Activated naive CD8-positive, alpha-beta T cell treated with anti-CD3 and anti-CD28 coated beads, Interleukin-2, amount 50 U/mL, for 24 hours (primary cell): ENCODE data around the gene DNASE1L2.
A peak's percentile ranks its signal among the peaks of the same experiment; 100 is the strongest.

ENCODE experiments used
- ATAC-seq: fragments of 150-1000 bp; cut with Tn5 transposase; one replicate; pipeline ENCODE4 v1.10.0; 2021
- DNase-seq: peaks from one replicate; pipeline ENCODE4 v3.0.0; 2021
- H3K27ac Mint-ChIP-seq: one replicate; pipeline ENCODE4 v1.8.0; 2021; ENCODE audit warnings: mild to moderate bottlenecking, mixed read lengths
- H3K27me3 Mint-ChIP-seq: one replicate; pipeline ENCODE4 v1.8.0; 2021; ENCODE audit warnings: mixed read lengths
- H3K36me3 Mint-ChIP-seq: one replicate; pipeline ENCODE4 v1.8.0; 2021; ENCODE audit warnings: low read depth, mixed read lengths
- H3K4me1 Mint-ChIP-seq: one replicate; pipeline ENCODE4 v1.8.0; 2021; ENCODE audit warnings: mixed read lengths
- H3K4me3 Mint-ChIP-seq: one replicate; pipeline ENCODE4 v1.8.0; 2021; ENCODE audit warnings: mild to moderate bottlenecking, moderate library complexity, mixed read lengths
- H3K9me3 Mint-ChIP-seq: one replicate; pipeline ENCODE4 v1.8.0; 2021; ENCODE audit warnings: mixed read lengths

DNASE1L2 gene

GRCh38 chr16:2208772-2209171 is 27.5 kb upstream of the DNASE1L2 start:
- no peaks in the 10 kb centered on the region for H3K9me3 Mint-ChIP-seq
- H3K27me3 Mint-ChIP-seq, result no peaks in the 10 kb centered on the region
- peaks cover 33% of the 10 kb centered on the region for H3K36me3 Mint-ChIP-seq
- no peak for ATAC-seq
- DNase-seq, result no peak
- H3K27ac Mint-ChIP-seq, result no peak overlapping the region
- peaks cover 40% of the 10 kb centered on the region for H3K4me1 Mint-ChIP-seq
- H3K4me3 Mint-ChIP-seq, result no peak overlapping the region

DNA sequence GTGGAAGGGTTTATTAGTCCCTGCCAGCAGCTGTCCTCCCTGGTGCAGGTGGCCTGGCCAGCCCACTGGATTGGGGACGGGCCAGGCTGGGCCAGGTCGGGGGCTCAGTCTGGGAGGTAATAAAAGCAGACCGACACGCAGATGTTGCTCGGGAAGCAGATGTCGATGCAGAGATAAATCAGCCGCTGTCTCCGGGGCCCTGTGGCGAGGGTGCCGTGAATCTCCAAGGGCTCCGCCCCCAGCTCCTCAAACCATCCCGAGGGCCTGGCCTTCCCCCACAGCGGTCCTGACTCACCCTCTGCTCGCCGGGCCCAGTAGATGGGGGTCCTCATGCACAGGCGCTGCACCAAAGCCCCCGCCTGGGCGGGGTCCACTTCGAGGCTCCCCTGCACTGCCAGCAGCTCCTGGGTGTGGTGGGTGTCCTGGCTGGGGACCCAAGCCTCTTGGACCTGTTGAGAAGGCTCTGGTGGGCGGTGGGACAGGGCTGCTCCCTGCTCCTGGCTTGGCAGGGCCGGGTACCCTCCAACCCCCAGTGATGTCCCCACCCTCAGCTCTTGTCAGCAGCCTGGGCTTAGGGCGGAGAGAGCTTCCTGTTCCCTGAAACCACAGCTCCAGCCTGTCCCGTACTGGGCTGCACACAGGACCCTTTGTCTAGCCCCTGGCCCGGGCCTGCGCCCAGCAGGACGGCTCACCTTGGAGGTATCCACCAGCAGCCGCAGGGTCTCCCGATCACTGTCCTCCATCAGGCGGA is 26.8 kb upstream of the DNASE1L2 start:
- H3K36me3 Mint-ChIP-seq, result peaks cover 33% of the 10 kb centered on the region
- no peak for DNase-seq
- no peaks in the 10 kb centered on the region for H3K27me3 Mint-ChIP-seq
- no peak overlapping the region for H3K4me3 Mint-ChIP-seq
- H3K27ac Mint-ChIP-seq, result no peak overlapping the region
- no peak for ATAC-seq
- no peaks in the 10 kb centered on the region for H3K9me3 Mint-ChIP-seq
- H3K4me1 Mint-ChIP-seq, result peaks cover 35% of the 10 kb centered on the region

DNA sequence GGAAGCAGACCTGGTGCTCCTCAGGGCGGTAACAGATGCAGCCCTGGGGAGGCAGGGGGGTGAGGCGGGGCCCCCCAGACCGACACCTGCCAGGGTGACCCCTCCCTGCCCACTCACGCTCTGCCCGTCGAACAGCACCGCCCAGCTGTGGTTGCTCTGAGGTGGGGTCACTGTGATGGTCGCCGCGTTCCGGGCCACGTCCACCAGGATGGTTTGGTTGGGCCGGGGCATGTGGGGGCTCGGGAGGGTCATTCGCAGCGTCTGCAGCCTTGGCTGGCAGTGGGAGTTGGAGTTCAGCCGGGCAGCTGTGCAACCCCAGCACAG is 26.3 kb upstream of the DNASE1L2 start:
- no peak for DNase-seq
- no peaks in the 10 kb centered on the region for H3K27me3 Mint-ChIP-seq
- H3K9me3 Mint-ChIP-seq, result no peaks in the 10 kb centered on the region
- no peak overlapping the region for H3K4me3 Mint-ChIP-seq
- peaks cover 31% of the 10 kb centered on the region for H3K4me1 Mint-ChIP-seq
- H3K36me3 Mint-ChIP-seq, result peaks cover 33% of the 10 kb centered on the region
- no peak overlapping the region for H3K27ac Mint-ChIP-seq
- ATAC-seq, result no peak

DNA sequence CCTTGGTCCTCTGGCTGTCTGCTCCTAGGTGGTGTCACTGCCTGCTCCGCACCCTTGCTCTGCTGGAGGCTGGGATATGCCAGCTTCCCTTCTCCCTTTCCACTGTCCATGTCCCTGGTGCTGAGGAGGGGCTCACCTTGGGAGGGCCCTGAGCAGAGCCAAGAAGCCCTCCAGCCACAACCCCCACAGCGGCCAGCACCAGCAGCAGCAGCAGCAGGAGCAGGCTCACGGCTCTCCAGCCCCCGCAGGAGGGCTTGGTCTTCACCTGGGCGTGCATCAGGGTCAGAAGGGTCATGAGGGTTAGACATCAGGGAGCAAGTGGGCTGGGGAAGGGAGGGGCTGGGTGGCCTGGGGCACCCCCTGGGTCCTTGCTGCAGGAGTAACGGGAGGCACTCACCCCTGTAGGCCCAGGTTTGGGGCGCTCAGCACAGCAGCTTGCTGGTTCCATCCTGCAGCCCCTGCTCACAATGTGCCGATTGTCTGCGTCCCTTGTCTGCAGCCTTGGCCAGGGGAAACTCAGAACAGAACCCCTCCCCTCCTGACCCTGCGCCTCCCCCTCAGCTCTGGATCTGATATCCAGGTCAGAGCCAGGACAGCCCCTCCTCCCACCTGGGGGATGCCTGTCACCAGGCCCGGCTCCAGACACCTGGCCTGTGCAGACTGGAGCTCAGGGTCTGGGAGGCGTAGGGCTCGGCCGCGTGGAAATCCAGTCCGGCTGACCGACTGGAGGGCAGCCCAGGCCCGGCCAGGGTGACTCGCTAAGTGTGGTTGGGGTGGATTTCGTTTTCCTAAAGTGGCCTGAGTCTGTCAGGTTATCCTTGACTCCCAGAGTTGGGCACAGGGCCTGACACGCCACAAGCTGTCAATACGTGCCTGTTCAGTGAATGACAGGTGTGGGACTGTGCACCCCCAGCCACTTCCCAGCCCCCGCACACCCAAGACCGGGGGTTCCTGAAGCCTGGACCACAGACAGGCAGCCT is 25.6 kb upstream of the DNASE1L2 start, which contains the start of gene BRICD5:
TSS of gene BRICD5 (minus strand) at position 478 of the 980 bp plus-strand sequence. CDS start at position 448, 30 bp downstream.
- H3K4me1 Mint-ChIP-seq, result peaks cover 33% of the 10 kb centered on the region
- no peak within 1 kb of the TSS for H3K27ac Mint-ChIP-seq
- no peaks in the 10 kb centered on the region for H3K9me3 Mint-ChIP-seq
- no peak within 1 kb of the TSS for H3K4me3 Mint-ChIP-seq
- no peak for ATAC-seq
- H3K27me3 Mint-ChIP-seq, result no peaks in the 10 kb centered on the region
- H3K36me3 Mint-ChIP-seq, result peaks cover 33% of the 10 kb centered on the region
- DNase-seq, result no peak

GRCh38 chr16:2211923-2212347 is 24.3 kb upstream of the DNASE1L2 start:
- ATAC-seq (no peak), DNase-seq (no peak)
- Mint-ChIP-seq H3K27me3 (no peaks in the 10 kb centered on the region), H3K36me3 (peaks cover 30% of the 10 kb centered on the region), H3K9me3 (no peaks in the 10 kb centered on the region), H3K4me3 (peak overlapping the region; percentile 63), H3K4me1 (peaks cover 31% of the 10 kb centered on the region), H3K27ac (no peak overlapping the region)

DNA sequence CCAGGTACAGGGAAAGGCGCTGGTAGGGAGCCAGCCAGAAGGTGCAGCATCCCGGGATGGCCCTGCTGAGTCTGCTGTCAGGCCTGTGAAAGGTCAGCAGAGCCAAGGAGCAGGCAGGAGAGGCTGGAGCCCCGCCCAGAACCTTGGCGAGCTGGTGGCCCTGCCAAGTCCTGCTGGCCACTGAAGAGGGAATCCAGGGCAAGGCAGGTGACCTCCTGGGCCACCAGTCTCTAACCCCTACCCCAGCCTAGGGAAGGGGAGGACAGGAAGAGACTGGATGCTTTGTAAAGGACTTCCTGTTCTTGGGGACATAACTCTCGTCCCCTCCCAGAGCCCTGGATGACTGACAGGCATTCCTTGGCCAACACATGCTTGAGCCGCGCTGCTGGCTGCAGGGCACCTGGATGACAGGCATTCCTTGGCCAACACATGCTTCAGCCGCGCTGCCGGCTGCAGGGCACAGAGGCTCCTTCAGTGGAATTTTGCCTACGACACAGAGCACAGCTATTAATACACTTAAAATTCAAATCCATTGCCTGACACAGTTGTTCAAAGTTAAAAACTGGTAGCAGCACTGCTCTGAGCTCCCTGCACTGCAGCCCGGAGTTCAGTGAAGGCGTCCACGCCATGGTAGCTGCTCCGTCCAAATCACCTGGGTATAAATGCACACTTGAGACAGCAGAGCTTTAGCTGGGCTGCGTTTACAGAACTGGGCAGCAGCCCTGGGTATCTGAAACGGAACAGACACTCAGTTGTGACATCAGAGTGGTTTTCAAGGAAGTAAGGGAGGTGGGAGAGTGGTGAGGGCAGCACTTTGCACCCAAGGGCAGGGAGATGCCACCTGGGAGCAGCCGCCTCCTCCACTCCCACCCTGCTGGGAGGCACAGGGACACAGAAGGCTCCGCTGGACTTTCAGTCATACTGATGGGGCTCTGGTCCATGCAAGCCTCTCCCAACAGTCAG is 23.6 kb upstream of the DNASE1L2 start:
- Mint-ChIP-seq H3K9me3 (no peaks in the 10 kb centered on the region), H3K4me1 (peaks cover 28% of the 10 kb centered on the region), H3K27ac (peak overlapping the region; percentile 53), H3K4me3 (peak overlapping the region; percentile 83), H3K36me3 (peaks cover 27% of the 10 kb centered on the region), H3K27me3 (no peaks in the 10 kb centered on the region)
- DNase-seq (no peak), ATAC-seq (no peak)

DNA sequence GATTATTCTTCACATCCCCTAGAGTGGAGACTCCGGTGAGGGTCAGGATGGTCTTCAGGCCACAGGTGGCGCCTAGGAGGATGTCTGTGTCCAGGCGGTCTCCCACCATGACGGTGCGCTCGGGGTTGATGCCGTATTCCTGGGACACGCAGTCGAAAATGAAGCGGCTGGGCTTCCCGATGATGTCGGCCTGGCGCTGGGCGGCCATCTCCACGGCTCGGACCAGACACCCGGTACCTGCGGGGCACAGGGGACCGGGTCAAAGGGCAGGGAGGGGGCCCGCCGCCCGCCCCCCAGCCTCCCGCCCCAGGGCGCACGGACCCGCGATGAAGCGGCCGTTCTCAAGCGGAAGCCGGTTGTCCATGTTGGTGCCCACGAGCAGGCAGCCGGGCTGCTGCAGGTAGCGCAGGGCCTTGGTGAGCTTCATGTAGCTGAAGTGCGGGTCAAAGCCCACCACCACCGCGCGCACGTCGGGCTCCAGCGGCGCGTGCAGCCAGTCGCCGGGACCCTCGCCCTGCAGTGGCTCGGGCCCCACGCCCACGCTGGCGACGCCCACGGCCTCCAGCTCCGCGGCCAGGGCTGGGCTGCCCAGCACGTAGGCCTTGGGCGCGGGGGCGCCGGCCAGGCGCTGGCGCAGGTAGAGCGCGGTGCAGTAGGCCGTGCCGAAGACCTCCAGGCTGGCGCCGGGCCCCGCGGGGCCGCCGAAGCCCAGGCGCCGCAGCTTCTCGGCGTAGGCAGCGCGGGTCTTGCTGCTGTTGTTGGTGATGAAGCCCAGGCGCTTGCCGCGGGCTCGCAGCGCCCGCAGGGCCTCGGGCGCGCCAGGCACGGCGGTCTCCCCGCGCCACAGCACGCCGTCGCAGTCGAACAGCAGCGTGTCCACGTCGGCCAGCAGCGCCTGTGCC is 22.2 kb upstream of the DNASE1L2 start:
- ATAC-seq (no peak), DNase-seq (no peak)
- Mint-ChIP-seq H3K4me1 (peaks cover 24% of the 10 kb centered on the region), H3K27ac (peak overlapping the region; percentile 53), H3K9me3 (no peaks in the 10 kb centered on the region), H3K27me3 (no peaks in the 10 kb centered on the region), H3K4me3 (peak overlapping the region; percentile 83), H3K36me3 (peaks cover 21% of the 10 kb centered on the region)

GRCh38 chr16:2214719-2214968 is 21.6 kb upstream of the DNASE1L2 start, which contains the start of gene PGP:
Gene PGP, minus strand, starts transcription at chr16:2214840. Its CDS starts 63 bp downstream, at chr16:2214777.
- Mint-ChIP-seq H3K27ac (peak within 1 kb of the TSS; percentile 93), H3K4me1 (peaks cover 24% of the 10 kb centered on the region), H3K4me3 (peak within 1 kb of the TSS; percentile 88), H3K27me3 (no peaks in the 10 kb centered on the region), H3K36me3 (peaks cover 21% of the 10 kb centered on the region), H3K9me3 (no peaks in the 10 kb centered on the region)
- ATAC-seq (no peak), DNase-seq (no peak)

- Mint-ChIP-seq H3K4me1 (peaks cover 24% of the 10 kb centered on the region), H3K27ac (peak overlapping the region; percentile 93)
Measured at GRCh38 chr16:2216330-2216729, 19.9 kb upstream of the DNASE1L2 start.

DNA sequence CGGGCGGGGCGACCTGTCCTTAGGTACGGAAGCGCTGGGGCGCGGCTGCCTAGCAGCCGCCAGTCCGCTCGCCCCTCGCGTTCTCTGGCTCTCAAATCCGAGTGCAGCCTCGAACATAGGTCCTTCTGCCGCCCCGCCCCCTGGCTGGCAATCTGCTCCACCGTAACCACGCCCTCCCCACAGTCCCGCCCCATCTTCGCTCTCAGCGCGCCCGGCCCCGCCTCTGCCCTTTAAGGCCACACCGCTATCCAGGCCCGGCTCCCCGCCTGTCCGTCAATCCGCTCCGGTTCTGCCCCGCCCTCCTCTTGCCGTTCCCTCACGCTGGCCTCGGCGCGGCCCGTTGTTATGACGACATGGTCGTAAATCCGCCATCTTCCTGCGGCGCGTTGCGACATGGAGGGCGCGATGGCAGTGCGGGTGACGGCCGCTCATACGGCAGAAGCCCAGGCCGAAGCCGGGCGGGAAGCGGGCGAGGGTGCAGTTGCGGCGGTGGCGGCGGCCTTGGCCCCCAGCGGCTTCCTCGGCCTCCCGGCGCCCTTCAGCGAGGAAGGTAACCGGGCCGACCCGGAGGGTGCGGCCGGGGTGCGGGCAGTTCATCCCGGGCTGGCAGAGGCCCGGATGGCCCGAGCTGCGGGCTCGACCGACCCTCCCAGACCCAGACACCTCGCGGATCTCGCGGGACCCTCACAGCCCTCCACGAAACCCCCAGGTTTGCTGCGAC is 12.9 kb upstream of the DNASE1L2 start, which contains the start of gene E4F1:
TSS of gene E4F1 (plus strand) at position 371 of the 721 bp plus-strand sequence. CDS start at position 394, 23 bp downstream.
- Mint-ChIP-seq H3K9me3 (no peaks in the 10 kb centered on the region), H3K27me3 (no peaks in the 10 kb centered on the region), H3K27ac (peak within 1 kb of the TSS; percentile 59), H3K4me1 (peaks cover 18% of the 10 kb centered on the region), H3K36me3 (peaks cover 6% of the 10 kb centered on the region), H3K4me3 (peak within 1 kb of the TSS; percentile 83)
- ATAC-seq (peak; percentile 98), DNase-seq (peak; percentile 100)

More at GRCh38 chr16:2216330-2216729, 19.9 kb upstream of the DNASE1L2 start:
- Mint-ChIP-seq H3K4me3 (peak overlapping the region; percentile 88), H3K9me3 (no peaks in the 10 kb centered on the region), H3K36me3 (peaks cover 21% of the 10 kb centered on the region), H3K27me3 (no peaks in the 10 kb centered on the region)
- DNase-seq (no peak), ATAC-seq (no peak)

DNA sequence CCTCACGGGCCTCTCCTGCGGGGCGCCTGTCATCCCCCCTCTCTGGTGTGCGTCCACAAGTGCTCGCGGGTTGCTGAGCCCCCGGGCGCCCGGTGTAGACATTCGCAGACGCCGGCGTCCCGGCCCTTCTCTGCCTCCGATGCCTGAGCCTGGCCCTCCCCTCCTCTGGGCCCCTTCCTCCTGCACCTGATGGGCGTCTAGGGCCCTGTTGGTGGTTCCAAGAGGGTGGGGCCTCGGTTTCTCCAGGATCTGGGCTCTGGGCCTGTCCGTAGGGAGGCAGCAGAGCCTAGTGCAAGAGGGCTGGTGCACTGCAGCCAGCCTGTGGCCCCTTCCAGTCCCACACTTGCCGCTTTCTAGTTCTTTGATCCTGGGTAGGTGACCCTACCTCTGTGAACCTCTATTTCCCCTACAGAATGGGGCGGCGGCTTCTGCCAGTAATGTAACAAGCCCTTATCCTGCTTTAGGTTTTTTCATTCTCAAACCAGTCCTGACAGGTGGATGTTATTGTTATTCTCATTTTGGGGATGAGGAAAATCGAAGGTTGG is 12.2 kb upstream of the DNASE1L2 start:
- ATAC-seq, result peak; percentile 15
- Mint-ChIP-seq H3K36me3 (peaks cover 6% of the 10 kb centered on the region), H3K4me3 (peak overlapping the region; percentile 83), H3K27me3 (no peaks in the 10 kb centered on the region), H3K4me1 (peaks cover 18% of the 10 kb centered on the region), H3K9me3 (no peaks in the 10 kb centered on the region), H3K27ac (peak overlapping the region; percentile 59)
- no peak for DNase-seq

DNA sequence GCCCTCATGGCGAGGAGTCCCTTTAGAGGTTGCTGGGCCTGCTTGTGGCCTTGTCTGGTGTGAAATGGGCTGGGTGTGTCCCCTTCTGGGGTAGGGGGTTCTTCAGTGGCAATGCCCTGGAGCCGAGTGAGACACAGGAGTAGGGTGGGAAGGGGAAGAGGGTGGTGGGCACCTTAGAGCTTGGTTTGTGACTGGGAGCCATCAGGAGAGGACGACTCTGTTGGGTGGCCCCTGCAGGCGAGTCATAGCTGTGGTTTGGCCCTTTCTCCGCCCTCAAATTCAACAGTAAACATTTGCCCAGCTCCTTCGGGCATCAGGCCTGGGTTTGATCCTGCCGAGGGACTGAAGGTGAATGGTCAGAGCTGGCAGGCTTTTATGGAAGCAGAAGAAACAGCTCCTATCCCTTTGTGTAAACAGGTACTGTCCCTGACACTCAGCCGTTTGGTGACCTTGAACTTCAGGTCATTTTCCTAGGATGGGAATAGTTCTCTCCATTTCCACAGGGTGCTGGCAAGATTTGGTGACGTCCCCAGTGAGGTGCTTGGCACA is 9.9 kb upstream of the DNASE1L2 start:
- H3K27ac Mint-ChIP-seq, result no peak overlapping the region
- DNase-seq, result no peak
- no peaks in the 10 kb centered on the region for H3K27me3 Mint-ChIP-seq
- peaks cover 18% of the 10 kb centered on the region for H3K4me1 Mint-ChIP-seq
- peak overlapping the region; percentile 46 for H3K4me3 Mint-ChIP-seq
- no peaks in the 10 kb centered on the region for H3K9me3 Mint-ChIP-seq
- peaks cover 15% of the 10 kb centered on the region for H3K36me3 Mint-ChIP-seq
- ATAC-seq, result no peak
